Glutamatergic neuron (in vitro differentiated cells): ENCODE results near the gene TMEM171. TPM values are rescaled to one million over a fixed set of nuclear protein-coding genes. Genes with fewer than 3 reads are reported as not detected.

ENCODE experiments used
- DNase-seq: peaks from one replicate; pipeline ENCODE4 v3.0.0; 2022
- H3K27ac Mint-ChIP-seq: one replicate; pipeline ENCODE4 v1.8.0; 2020; ENCODE audit warnings: mild to moderate bottlenecking, mixed read lengths, inconsistent platforms; ENCODE audit not compliant: unreplicated experiment
- H3K27me3 Mint-ChIP-seq: one replicate; pipeline ENCODE4 v1.8.0; 2020; ENCODE audit warnings: mild to moderate bottlenecking, moderate library complexity, mixed read lengths, inconsistent platforms; ENCODE audit not compliant: unreplicated experiment
- H3K36me3 Mint-ChIP-seq: one replicate; pipeline ENCODE4 v1.8.0; 2020; ENCODE audit warnings: mild to moderate bottlenecking, mixed read lengths, inconsistent platforms; ENCODE audit not compliant: unreplicated experiment
- H3K4me1 Mint-ChIP-seq: one replicate; pipeline ENCODE4 v1.8.0; 2020; ENCODE audit warnings: mild to moderate bottlenecking, low read depth, mixed read lengths, inconsistent platforms; ENCODE audit not compliant: unreplicated experiment
- H3K4me3 Mint-ChIP-seq: one replicate; pipeline ENCODE4 v1.8.0; 2020; ENCODE audit warnings: mild to moderate bottlenecking, mixed read lengths, inconsistent platforms; ENCODE audit not compliant: unreplicated experiment
- H3K9me3 Mint-ChIP-seq: one replicate; pipeline ENCODE4 v1.8.0; 2020; ENCODE audit warnings: mild to moderate bottlenecking, moderate library complexity, mixed read lengths, inconsistent platforms; ENCODE audit not compliant: unreplicated experiment
- CTCF ChIP-seq: fragments of 200-600 bp; sonication (generic); IDR thresholded peaks from one replicate; pipeline ENCODE4 v1.5.0; 2021; ENCODE audit not compliant: partially characterized antibody, unreplicated experiment
- total RNA-seq: library from RNA; stranded (reverse); fragmentation: NEBNext Ultra II Directional; extraction: Animal tissue kit (Norgen Biotek cat#: 25700); gene quantifications from one replicate; pipeline ENCODE4 v1.2.1, GENCODE V29; 2021; ENCODE audit not compliant: unreplicated experiment

TMEM171 gene
- total RNA-seq, 1 donor from 2014 or later: 1.1 TPM

DNA sequence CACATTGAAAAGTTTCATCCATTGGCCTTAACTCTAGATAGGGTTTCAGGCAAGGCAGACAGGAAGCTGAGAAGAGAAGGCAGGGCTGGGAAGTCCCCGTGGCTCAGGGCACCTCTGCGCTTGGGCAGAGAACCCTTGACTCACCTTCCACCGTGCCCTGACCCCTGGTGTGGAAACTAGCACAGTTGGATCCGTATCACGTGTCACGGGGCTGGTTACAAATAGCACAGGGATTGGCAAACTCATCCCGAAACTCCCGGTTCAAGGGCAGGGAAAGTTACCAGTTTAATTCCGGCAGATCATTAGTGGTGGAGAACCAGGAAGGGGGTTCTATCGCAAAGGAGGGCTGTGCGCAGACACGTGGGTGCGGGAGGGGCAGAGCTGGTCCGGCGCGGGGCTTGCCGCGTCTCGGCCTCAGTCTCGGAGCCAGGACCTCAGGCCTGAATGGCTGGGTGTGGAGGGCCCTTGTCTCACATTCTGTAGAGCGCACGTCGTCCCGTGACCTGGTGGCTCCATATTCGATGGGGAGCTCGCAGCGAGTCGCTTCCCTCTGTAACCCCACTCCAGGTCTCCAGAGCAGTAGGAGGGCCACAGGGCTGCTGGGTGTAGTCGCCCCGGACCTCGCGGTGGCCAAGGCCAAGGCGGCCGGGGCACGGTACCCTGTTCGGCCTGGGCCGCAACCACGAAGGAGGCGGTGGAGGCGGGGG is 771 bp upstream of the TMEM171 start:
- peaks cover 10% of the 10 kb centered on the region for H3K4me1 Mint-ChIP-seq
- peaks cover 12% of the 10 kb centered on the region for H3K27me3 Mint-ChIP-seq
- H3K4me3 Mint-ChIP-seq: peak overlapping the region; percentile 79
- DNase-seq: no peak
- no peak for TF ChIP-seq CTCF
- H3K36me3 Mint-ChIP-seq: peaks cover 17% of the 10 kb centered on the region
- H3K9me3 Mint-ChIP-seq: peaks cover 3% of the 10 kb centered on the region
- no peak overlapping the region for H3K27ac Mint-ChIP-seq

- H3K4me1 Mint-ChIP-seq: peaks cover 10% of the 10 kb centered on the region
- H3K27ac Mint-ChIP-seq: peak overlapping the region; percentile 2
- no peak for DNase-seq
- H3K9me3 Mint-ChIP-seq: peaks cover 3% of the 10 kb centered on the region
- TF ChIP-seq CTCF: no peak
- H3K27me3 Mint-ChIP-seq: peaks cover 12% of the 10 kb centered on the region
- H3K36me3 Mint-ChIP-seq: peaks cover 18% of the 10 kb centered on the region
- peak overlapping the region; percentile 80 for H3K4me3 Mint-ChIP-seq
These were observed 716 bp downstream of the TMEM171 start for GRCh38 chr5:73121119-73121463.

DNA sequence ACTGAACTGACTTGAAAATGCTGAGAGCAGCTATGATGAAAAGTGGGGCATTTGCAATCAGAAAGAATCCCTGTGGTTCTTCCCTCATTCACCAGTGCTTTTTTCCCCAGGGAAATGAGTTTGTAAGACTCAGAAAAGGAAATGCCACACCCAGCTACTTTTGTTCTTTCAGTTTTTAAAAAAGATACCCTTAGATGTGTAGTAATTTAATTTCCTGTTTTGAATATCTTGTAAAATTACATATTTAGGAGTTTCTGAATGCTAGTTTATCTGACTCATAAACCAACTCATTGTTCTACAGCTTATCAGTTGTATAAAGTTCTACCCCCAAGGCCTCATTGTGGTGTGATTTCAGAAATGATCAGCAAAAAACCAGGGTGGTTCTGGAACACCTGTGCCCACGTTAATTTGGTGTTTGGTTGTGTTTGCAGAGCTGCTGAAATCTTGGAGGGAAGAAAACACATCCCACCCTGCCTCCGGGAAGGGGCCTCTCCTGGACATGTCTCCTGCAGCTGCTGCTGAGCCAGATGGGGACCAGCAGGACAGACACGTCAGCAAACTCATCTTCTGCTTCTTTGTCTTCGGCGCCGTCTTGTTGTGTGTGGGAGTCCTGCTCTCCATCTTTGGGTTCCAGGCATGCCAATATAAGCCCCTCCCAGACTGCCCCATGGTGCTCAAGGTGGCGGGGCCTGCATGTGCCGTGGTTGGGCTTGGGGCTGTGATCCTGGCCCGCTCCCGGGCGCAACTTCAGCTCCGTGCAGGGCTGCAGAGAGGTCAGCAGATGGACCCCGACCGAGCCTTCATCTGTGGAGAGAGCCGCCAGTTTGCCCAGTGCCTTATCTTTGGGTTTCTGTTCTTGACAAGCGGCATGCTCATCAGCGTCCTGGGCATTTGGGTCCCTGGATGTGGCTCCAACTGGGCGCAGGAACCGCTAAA is 2.8 kb downstream of the TMEM171 start:
- H3K9me3 Mint-ChIP-seq: peaks cover 3% of the 10 kb centered on the region
- peaks cover 8% of the 10 kb centered on the region for H3K27me3 Mint-ChIP-seq
- H3K4me1 Mint-ChIP-seq: peaks cover 10% of the 10 kb centered on the region
- peak; percentile 32 for DNase-seq
- no peak overlapping the region for H3K27ac Mint-ChIP-seq
- no peak overlapping the region for H3K4me3 Mint-ChIP-seq
- no peak for TF ChIP-seq CTCF
- H3K36me3 Mint-ChIP-seq: peaks cover 8% of the 10 kb centered on the region

DNA sequence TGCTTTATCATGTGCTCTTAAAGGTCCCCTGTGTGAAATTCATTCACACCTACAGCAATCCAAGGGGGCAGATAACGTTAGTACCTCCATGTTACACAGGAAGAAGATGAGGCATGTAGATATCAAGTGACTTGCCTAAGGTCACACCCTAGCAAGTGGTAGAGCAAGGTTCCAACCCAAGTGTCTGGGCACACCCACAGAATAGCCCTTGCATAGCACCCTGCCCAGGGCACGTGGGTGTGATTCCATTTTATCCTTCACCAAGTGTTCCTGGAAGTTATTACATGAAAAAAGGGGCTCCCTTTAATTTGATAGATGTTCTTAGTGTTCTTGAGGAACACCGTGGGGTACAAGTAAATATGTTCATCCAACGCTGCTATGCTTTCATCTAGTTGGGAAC is 4.9 kb downstream of the TMEM171 start:
- Mint-ChIP-seq H3K27me3 (peaks cover 6% of the 10 kb centered on the region), H3K4me1 (peaks cover 10% of the 10 kb centered on the region), H3K27ac (no peak overlapping the region), H3K36me3 (peaks cover 8% of the 10 kb centered on the region), H3K9me3 (peaks cover 2% of the 10 kb centered on the region), H3K4me3 (no peak overlapping the region)
- DNase-seq: no peak
- no peak for TF ChIP-seq CTCF

DNA sequence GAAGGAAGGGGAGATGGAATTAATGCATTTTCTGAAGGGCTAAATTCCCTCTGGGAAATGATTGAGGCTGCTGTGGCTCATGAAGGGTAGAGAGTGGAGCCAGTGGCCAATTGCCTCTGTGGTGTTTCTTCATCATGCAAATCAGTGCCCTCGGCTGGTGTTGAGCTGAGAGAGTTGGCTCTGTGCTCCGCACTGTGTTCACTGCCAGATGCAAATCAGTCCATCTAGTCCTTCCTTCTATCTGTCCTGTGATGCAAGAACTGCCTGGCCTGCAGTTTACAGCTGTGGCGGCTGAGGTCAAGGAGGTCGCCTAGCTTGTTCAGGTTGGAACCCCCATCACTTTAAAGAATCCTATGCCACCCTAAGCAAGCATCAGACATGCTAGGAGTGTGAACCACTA is 6.0 kb downstream of the TMEM171 start:
- TF ChIP-seq CTCF: no peak
- Mint-ChIP-seq H3K27me3 (peaks cover 2% of the 10 kb centered on the region), H3K4me3 (no peak overlapping the region), H3K4me1 (peaks cover 7% of the 10 kb centered on the region), H3K36me3 (peaks cover 8% of the 10 kb centered on the region), H3K27ac (no peak overlapping the region), H3K9me3 (peaks cover 2% of the 10 kb centered on the region)
- DNase-seq: no peak
